Pancreas (tissue), 10 donors: Measurements from ENCODE around the gene TCEAL4. TPM values are rescaled to one million over a fixed set of nuclear protein-coding genes. Genes with fewer than 3 reads are reported as not detected.

Experiments used
- ATAC-seq, 4 donors: fragments of 200-7000 bp; cut with Tn5 transposase; one replicate each; pipeline versions ENCODE4 v1.8.0 to v1.9.1; 2020; ENCODE audit warnings: mild to moderate bottlenecking in 4 of 4, moderate library complexity in 4 of 4
- DNase-seq, 6 donors: peaks; one replicate each; pipeline ENCODE4 v3.0.0-alpha.2; 2020
- FAIRE-seq: peaks from 2 replicates; lab custom pipeline; 2012; peaks lifted over from hg19 to GRCh38; lab: Jason Lieb, UNC
- H3K27ac ChIP-seq, 4 donors: fragments of 200-600 bp; sonication (generic); 1 replicate in 3 of 4; 2 replicates in 1 of 4; pipeline versions ENCODE4 v1.5.0 to v1.8.0; 2020
- H3K27me3 ChIP-seq, 4 donors: fragments of 200-600 bp; one replicate each; pipeline ENCODE4 v1.8.0; 2021
- H3K36me3 ChIP-seq, 3 donors: fragments of 200-600 bp; sonication (generic) in 1 of 3; one replicate each; pipeline versions ENCODE4 v1.5.0 to v1.8.0; 2020 to 2021
- H3K4me1 ChIP-seq, 3 donors: fragments of 200-600 bp; one replicate each; pipeline ENCODE4 v1.8.0; 2021
- H3K4me3 ChIP-seq, 4 donors: fragments of 200-600 bp; sonication (generic) in 2 of 4; one replicate each; pipeline versions ENCODE4 v1.5.0 to v1.8.0; 2020 to 2021
- H3K9me3 ChIP-seq, 4 donors: fragments of 200-600 bp; one replicate each; pipeline ENCODE4 v1.8.0; 2021
- CTCF ChIP-seq, 4 donors: fragments of 200-600 bp; sonication (generic) in 3 of 4; IDR thresholded peaks; one replicate each; pipeline versions ENCODE4 v1.5.0 to v1.8.0; 2021; ENCODE audit warnings: antibody characterized with exemption in 4 of 4
- WGBS, 2 donors: extraction: QIAGEN DNeasy Blood & Tissue Kit; methylation state at CpG; one replicate each; pipeline ENCODE4 v1.1.7; 2013; 5-methylcytosine and 5-hydroxymethylcytosine counted together
- intact Hi-C, 3 donors: fragments of 100-400 bp; cut with DNase I; formaldehyde crosslinking; loops; one replicate each; pipeline versions ENCODE4 v1.11.1 to v1.14.2; 2022
- polyA plus RNA-seq, 2 donors: library from polyadenylated mRNA; stranded (reverse); fragments of 200-250 nt; gene quantifications; one replicate each; pipeline ENCODE4 v1.2.3, GENCODE V29; 2013
- total RNA-seq, 6 donors: library from RNA; stranded (reverse); fragmentation: NEBNext Ultra II Directional in 4 of 6; extraction: Animal tissue kit (Norgen Biotek cat#: 25700) in 4 of 6; gene quantifications; one replicate each; pipeline versions ENCODE4 v1.2.1 to v1.2.4, GENCODE V29; 2021 to 2023
- donor health status: healthy with polysubstance abuse.
- donor health status: DM: no; HTN: no; CAD: no; lungs with moderate emphysema.
- donor health status: DM: no; HTN: no; CAD: no.
- donor health status: control.
- donor health status: control.
- donor health status: Bipolar disorder and iron deficiency.
- donor health status: DM: yes; HTN: yes; CAD: no.
- donor health status: DM: no; HTN: no; CAD: no.
- donor health status: DM: no; HTN: no; CAD: no.
- donor health status: DM: yes; HTN: yes; CAD: no.

The TCEAL4 gene
- total and polyA plus RNA-seq, 8 donors: 16.7 to 132 (median 27.8) TPM

GRCh38 chrX:103607364-103608305 is 22.3 kb downstream of the TCEAL4 start, which contains the start of gene TCEAL3:
Gene TCEAL3 (plus strand): TSS chrX:103607963. CDS start chrX:103609065, 1,102 bp downstream.
- H3K4me1 ChIP-seq: no peaks in the 10 kb centered on the region
- TF ChIP-seq CTCF (IDR thresholded peaks at IDR 0.05): no peak
- H3K9me3 ChIP-seq: no peaks in the 10 kb centered on the region
- H3K36me3 ChIP-seq: no peaks in the 10 kb centered on the region
- peak within 1 kb of the TSS; percentile 60 to 85 (median 73) for H3K27ac ChIP-seq
- H3K27me3 ChIP-seq: no peaks in the 10 kb centered on the region
- peak; percentile 36 to 78 (median 60) for DNase-seq
- intact Hi-C loops: no loop called here
- FAIRE-seq: no peak
- H3K4me3 ChIP-seq: peak within 1 kb of the TSS; percentile 40 to 57 (median 50)
- ATAC-seq: peak; percentile 89 to 94 (median 92)
- WGBS, 2 donors: 0 to 11% methylated on average over 56 to 58 of the region's 59 CpGs

GRCh38 chrX:103608306-103608963 is 23.1 kb downstream of the TCEAL4 start:
- 1 to 14% methylated on average over 19 to 21 of the region's 21 CpGs for WGBS, 2 donors
- Histone ChIP-seq H3K4me1 (no peaks in the 10 kb centered on the region), H3K27ac (peak overlapping the region; percentile 60 to 85 (median 73)), H3K36me3 (no peaks in the 10 kb centered on the region), H3K9me3 (no peaks in the 10 kb centered on the region), H3K4me3 (peak overlapping the region; percentile 40 to 57 (median 50)), H3K27me3 (no peaks in the 10 kb centered on the region)
- TF ChIP-seq CTCF (IDR thresholded peaks at IDR 0.05): no peak
- FAIRE-seq (no peak), DNase-seq (peak in 5 of 6 donors; percentile 27 to 63 (median 36)), ATAC-seq (peak; percentile 58 to 68 (median 62))
- intact Hi-C loops: no loop called here

- no peak overlapping the region for H3K27ac ChIP-seq
- no peak for FAIRE-seq
- no peaks in the 10 kb centered on the region for H3K4me1 ChIP-seq
- no peaks in the 10 kb centered on the region for H3K27me3 ChIP-seq
- DNase-seq: no peak
- ATAC-seq: no peak
- WGBS, 2 donors: 50 to 78% methylated on average over 1 of the region's 1 CpG
- intact Hi-C loops: no loop called here
- TF ChIP-seq CTCF (IDR thresholded peaks at IDR 0.05): no peak
- H3K4me3 ChIP-seq: no peak overlapping the region
- H3K9me3 ChIP-seq: no peaks in the 10 kb centered on the region
- H3K36me3 ChIP-seq: no peaks in the 10 kb centered on the region
Observed at GRCh38 chrX:103610282-103610681, 25.0 kb downstream of the TCEAL4 start.

GRCh38 chrX:103613362-103613890 is 28.1 kb downstream of the TCEAL4 start:
- intact Hi-C loops: no loop called here
- ATAC-seq (no peak), DNase-seq (no peak), FAIRE-seq (no peak)
- Histone ChIP-seq H3K36me3 (no peaks in the 10 kb centered on the region), H3K27ac (no peak overlapping the region), H3K27me3 (no peaks in the 10 kb centered on the region), H3K9me3 (no peaks in the 10 kb centered on the region), H3K4me3 (no peak overlapping the region), H3K4me1 (peaks cover 0 to 6% (median 0%) of the 10 kb centered on the region in 3 donors)
- WGBS, 2 donors: 38 to 68% methylated on average over 1 of the region's 1 CpG
- TF ChIP-seq CTCF (IDR thresholded peaks at IDR 0.05): no peak
